Left forelimb (tissue), 1 donor: ENCODE results near the gene IPO4.

Source experiments
- DNase-seq: peaks from one replicate; pipeline ENCODE4 v3.0.0-alpha.2; 2018; ENCODE audit warnings: low spot score

Gene IPO4

DNA sequence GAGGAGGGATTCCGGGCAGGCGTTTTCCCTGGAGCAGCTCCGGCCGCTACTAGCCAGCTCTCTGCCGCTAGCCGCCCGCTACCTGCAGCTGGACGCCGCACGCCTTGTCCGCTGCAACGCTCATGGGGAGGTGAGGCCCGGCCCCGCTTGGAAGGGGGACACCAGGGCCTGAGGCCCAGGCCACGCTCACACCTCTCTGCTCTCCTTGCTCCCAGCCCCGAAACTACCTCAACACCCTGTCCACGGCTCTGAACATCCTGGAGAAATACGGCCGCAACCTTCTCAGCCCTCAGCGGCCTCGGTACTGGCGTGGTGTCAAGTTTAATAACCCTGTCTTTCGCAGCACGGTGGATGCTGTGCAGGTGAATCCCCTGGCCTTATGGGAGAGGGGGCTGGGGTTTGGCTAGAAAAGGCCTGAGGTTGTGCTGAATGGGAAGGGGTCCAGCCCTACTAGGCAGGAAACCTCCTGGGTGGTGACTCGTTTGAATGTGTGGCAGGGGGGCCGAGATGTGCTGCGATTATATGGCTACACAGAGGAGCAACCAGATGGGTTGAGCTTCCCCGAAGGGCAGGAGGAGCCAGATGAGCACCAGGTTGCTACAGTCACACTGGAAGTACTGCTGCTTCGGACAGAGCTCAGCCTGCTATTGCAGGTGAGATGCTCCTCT is 40.7 kb downstream of the IPO4 start:
- no peak for DNase-seq

DNA sequence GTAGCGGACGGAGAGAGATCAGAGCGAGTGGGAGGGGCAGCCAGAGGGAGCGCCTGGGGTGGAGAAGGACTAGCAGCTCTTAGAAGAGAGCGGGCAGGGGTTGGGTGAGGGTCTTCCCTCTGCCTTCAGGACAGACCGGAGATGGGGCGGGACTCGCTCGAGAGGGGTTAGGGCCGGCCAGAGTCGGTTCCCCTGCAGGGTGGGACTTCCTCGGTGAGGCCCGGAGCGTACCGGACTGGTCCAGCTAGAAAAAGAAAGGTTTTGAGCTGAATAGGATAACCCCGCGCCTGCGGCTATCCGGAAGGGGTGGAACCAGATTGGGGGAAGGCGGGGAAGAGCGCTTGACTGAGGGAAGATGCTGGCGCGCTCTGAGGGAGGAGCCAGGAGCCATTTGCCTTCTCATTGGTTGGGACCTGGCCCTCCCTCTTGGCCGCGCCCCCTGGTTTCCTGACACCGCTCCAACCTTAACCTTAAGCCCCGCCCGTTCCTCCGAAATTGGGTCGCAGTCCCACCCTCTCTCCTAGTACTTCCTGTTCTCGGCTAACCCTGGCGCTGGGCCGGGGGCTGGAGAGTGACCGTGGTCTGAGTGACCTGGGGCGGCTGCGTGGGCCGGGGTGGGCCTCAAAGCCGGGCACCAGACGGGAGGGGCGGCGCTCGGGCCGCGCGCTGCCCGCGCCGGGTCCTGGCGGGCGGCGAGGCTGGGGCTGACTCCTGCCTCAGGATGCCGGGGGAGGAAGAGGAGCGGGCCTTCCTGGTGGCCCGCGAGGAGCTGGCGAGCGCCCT is 41.4 kb downstream of the IPO4 start, which contains the start of gene RNF31:
RNF31 (plus strand) TSS at position 521 of the 783 bp plus-strand sequence; CDS start at position 722, 201 bp downstream.
- peak; percentile 98 for DNase-seq

DNA sequence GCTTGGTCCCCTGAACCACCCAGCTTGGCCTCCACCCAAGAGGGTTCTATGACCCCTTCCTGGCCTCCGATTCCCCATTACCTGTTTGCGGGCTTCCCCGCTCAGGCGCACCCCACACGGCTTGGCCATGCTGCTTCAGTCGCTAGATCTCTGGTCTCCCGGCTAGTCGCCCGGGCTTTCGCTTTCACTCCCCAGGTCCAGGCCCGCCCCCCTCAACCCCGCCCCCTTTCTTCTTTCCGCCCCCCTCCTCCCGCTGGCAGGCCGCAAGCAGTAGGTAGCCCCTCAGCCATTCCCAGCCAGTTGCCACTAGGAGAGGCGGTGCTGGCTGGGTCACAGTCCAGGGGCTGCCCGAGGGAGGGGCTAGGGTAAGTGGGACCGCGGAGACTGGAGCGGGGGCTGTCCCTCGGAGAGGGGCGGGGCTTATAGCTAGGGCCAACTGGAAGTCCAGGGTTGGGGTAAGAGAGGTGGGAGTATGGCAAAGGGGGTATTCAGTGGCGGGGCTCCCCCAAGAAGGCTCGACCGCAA is 42.1 kb downstream of the IPO4 start, which contains the start of gene PSME2:
PSME2 (minus strand) TSS at position 158 of the 525 bp plus-strand sequence; CDS start at position 129, 29 bp downstream.
- DNase-seq = peak; percentile 94

DNA sequence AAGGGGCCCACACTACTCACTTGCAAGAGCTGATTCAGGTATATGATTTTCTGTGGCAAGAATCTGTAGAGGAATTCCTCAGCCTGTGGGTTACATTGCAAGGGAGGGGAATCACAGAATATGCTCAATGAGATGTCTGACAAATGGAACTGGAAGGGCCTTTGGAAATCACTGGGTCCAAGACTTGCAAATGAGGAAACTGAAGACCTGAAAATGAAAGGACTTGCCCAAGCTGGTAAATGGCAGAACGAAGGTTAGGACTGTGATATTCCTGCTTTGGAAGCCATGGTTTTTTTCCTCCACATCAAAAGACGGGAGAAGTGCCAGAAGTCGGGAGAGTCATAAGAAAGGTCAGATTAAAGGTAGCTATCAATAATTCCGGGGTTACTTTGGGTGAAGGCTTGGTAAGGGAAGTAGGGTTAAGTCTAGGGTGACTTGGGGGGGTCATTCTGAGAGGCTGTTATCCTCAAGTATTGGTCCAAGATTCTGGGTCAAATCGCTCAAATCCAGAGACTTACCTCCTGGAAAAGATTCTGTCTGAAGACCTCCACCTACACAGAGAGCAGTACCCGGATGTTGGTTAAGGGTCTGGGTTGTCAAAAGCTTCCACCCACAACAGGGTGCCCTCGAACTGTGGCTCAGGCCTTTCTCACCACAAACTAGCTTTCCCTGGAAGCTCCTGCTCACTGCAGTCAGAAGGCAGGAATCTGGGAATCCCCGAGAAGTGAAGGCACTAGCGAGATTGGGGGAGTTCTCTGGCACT is 42.7 kb downstream of the IPO4 start:
- DNase-seq = no peak

DNA sequence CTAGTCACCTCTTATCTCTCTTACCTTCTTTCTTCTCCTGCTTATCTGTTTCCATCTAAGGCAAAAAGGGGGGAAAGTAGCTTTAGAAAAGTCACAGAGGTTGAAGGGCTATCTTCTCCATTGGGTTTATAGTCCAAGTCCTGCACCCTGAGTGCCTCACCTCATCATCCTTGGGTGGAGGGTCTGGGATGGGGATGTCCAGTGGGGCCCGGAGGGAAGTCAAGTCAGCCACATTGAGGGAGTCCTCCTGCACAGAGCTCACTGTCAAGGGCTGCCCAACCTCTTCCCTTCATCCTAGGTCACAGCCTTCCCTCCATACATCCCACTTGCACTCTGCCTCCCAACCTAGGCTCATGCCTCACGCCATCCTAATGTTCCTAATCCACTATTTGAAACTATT is 43.4 kb downstream of the IPO4 start:
- no peak for DNase-seq

DNA sequence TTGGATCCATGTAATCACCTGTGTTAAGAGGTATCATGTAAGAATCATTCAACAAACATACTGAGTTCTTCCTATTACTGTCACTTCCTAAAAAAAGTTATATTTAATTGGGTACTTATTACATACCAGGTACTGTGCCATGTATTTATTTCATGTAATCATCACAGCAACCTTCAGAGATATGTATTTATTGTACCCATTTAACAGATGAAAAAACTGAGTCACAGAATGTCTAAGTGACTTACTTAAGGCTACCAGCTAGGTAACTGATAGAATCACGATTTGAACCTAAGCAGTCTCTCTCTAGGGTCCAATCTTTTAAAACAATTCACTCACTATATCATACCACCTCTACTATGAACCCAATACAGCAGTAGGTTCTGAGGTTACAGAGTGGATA is 44.2 kb downstream of the IPO4 start:
- DNase-seq = no peak

DNA sequence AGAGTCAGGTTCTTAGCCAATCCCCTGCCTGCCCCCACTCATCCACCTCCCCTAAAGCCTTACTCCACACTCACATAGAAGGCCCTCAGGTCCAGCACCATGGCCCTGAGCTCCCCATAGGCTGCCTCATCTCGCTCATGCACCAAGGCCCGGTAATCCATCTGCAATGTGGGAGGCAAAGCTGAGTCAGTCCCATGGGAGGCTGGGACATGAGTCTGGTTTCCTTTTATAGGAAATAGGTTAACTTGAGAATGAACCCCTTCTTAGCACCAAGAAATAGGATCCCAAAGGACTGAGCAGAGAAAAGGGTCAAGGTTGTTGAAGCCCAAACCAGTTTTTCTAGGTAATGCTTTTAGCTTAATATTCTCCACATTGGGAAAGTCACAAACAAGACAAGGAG is 45.1 kb downstream of the IPO4 start:
- DNase-seq = no peak

DNA sequence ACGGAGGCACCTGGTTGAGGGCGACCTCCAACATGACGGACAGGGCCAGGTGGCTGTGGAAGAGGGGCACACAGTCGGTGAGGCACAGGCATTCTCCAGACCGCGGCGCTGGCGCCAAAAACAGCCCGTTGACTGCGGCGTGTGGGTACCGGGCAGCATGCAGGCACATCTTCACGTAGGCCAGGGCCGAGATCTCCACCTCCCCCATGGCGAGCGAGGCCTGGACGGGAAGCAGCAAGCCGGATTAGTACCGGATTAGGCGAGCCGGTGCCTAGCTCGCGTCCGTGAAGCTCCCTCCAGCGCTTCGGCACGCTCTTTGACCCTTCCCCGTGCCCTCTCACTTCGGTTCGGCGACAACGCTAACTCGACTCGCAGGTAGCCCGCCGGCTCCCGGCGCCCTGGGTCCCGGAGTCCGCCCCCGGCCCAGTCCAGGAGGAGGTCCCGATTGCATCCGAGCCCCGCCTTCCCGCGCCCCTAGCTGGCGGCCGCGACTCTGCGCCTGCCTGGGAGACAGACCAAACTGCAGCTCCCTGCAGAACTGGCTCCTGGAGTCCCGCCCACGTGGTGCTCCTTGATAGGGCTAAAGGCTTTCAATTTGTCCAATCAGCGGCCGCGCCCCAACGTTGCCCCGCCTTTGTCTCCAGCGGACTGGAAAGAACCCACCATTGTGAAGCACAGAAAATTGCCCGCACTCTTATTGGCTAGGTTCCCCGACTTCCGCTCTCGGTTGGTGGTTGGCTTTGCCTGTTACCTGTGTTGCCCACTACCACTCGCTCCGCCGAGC is 47.3 kb downstream of the IPO4 start, which contains the start of gene EMC9:
EMC9 (minus strand) TSS at position 495 of the 784 bp plus-strand sequence; CDS start at position 208, 287 bp downstream.
- peak; percentile 100 for DNase-seq

DNA sequence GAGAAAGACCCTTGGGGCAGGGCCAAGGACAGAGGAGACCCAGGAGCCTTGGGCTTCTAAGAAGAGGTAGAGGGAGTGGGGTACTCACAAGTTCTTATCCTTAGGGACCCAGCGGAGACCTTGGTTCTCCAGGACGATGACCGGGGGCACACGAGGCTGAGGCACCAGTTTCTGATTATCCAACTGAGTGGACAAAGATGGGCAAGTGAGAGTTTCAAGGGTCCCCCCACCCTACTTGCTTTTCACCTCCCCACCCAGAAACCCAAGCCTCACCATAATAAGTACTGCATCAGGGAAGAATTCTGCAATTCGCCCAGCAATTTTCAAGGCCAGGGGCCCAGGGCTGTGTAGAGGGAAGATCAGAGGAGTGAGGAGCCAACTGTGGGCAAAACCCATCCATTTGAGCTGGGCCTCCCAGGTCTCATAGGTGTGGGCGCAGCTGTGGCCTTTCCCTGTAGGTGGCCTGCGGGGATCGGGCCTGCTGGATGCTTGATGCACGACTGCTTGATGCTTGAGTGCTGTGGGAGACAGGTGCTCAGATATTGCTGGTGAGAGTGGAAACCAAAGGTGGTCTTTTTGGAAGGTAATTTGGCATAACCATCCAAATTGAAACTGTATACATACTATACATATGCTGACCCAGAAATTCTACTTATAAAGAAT is 49.2 kb downstream of the IPO4 start:
- DNase-seq = no peak

DNA sequence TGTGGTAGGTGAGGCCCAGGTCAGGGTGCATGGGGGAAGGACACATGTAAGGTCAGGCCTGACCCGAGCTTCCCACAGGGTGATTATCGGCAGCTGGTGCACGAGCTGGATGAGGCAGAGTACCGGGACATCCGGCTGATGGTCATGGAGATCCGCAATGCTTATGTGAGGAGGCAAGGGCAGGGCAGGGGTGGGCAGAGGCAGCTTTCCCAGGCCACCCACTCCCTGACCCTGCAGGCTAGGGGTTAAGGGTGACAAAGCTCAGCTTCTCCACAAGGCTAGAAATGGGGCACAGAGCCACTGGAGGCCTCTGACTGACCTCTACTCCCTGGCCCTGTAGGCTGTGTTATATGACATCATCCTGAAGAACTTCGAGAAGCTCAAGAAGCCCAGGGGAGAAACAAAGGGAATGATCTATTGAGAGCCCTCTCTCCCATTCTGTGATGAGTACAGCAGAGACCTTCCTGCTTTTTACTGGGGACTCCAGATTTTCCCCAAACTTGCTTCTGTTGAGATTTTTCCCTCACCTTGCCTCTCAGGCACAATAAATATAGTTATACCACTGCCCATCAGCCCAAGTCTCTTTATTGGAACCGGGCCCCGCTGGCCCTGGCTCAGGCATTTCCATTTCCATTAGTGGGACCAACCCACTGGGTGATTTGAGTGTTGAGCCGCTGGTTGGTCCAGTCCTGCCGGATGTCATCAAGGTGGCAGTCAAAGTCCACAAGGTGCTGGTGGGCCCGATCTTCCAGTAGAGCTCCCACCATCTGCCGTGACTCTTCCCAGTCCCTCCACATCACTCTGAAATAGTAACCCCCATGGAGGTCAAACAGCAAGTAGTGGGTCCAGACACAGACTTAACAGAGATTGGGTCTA is 50.0 kb downstream of the IPO4 start:
- no peak for DNase-seq

DNA sequence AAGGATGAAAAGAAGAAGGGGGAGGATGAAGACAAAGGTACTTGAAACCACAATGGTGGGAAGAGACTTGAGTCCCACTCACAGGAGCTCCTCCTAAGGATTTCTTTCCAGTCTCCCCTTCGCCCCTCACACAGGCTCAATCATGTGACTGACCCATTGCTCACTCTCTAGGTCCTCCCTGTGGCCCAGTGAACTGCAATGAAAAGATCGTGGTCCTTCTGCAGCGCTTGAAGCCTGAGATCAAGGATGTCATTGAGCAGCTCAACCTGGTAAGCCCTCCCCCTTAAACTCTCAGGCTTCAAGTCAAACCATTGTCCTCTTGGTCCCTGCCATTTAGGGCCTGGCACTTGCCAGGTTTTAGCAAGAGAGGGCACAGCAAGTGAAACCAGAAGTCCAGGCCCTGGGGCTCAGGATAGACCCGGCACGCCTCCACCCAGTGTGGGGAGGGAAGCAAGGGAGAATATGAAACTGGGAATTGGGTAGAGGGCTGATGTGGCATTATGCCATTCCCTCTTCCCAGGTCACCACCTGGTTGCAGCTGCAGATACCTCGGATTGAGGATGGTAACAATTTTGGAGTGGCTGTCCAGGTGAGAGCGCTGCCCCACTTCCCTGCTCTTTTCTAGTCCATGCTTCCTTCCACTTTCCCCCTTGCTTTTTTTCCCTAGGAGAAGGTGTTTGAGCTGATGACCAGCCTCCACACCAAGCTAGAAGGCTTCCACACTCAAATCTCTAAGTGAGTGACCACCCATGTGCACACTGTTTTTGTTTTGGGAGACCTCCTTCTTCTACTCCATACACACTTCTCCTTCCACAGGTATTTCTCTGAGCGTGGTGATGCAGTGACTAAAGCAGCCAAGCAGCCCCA is 50.9 kb downstream of the IPO4 start:
- no peak for DNase-seq

DNA sequence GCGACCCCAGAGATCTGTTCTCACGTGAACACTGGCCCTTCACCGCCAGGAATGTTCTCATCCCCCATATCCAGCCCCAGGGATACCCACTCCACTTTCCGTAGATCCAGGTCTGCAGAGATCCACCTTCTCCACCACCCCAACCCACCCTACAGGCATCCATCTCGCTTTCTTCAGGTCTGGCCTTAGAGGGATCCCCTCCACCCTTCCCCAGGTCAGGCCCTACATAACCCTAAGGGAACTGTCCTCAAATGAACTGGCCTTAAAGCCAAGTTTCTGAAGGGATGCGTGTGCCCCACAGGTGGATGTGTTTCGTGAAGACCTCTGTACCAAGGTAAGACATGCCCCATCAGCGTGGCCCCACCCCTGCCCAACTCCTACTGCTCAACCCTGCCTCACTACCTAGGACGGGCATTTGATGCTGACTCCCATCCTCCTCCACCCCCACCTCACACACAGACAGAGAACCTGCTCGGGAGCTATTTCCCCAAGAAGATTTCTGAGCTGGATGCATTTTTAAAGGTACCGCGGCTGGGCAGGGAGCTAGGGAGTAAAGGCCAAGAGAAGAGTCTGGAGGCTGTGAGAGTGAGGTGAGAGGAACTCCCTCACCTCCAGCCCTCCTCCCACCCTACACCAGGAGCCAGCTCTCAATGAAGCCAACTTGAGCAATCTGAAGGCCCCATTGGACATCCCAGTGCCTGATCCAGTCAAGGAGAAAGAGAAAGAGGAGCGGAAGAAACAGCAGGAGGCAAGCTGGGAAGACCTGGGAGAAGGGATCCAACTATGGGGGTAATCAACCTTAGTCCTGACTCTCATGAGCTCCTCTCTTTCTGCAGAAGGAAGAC is 51.7 kb downstream of the IPO4 start:
- no peak for DNase-seq

DNA sequence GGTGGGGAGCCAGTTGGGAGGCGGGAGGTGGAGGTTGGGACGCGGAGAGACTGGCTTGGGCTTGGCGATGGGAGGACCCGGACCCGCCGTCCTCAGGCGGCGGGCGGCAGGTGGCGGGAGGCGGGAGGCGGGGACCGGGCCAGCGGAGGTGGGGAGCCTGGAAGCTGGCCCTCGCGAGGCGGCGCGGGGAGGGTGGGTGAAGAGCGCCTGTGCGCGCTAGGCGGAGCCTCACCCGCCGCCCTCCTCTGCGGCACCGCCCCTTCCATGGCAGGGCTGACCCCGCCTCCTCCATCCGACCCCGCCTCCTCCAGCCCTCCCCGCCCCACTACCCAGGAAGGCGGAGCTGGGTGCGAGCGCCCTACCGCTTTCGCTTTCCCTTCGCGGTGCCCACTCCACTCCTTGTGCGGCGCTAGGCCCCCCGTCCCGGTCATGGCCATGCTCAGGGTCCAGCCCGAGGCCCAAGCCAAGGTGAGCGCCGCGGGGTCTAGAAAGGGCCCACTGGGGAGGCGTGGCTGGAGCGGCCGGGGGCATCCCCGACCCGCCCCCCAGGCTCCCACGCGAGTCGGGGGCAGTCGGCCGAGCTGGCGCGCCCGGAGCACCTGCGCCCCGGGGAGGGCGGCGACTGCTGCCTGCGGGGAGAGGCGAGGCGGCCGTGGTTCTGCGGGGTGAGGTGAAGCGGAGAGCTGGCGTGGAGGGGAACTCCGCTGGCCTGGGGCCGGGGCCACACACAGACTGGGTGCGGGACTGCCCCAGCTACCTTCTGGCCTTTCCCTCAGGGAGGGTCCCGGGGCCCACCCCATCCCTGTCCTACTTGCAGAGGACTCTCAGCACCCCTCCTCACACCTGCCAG is 52.6 kb downstream of the IPO4 start, which contains the start of gene PSME1:
PSME1 (plus strand) TSS at position 361 of the 850 bp plus-strand sequence; CDS start at position 430, 69 bp downstream.
- DNase-seq = peak; percentile 93

DNA sequence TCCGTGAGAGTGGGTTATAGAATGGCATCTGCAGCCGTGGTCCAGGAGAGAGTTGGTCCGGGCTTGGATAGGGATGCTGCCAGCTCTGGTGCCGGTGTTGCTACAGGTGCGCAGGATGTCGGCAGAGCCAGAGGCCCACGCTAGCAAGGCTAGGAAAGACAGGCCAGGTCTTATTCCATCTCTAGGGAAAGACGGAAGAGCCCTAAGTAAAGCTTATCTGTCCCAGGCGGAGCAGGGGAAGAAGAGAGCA is 53.1 kb downstream of the IPO4 start:
- DNase-seq = no peak

DNA sequence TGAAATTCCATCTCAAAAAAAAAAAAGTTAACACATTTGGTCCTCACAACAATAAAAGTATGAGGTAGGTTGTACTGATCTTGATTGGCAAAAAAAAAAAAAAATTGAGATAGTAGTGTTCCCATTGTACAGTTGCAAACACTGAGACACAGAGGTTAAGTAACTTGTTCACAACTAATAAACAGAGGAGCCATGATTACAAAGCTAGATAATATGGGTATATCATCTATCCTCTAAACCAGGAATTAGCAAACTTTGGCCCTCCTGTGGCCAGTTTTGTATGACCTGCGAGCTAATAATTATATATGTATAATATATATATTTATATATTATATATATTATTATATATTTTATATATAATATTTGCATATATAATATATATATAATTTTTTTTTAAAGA is 54.9 kb downstream of the IPO4 start:
- DNase-seq = no peak

DNA sequence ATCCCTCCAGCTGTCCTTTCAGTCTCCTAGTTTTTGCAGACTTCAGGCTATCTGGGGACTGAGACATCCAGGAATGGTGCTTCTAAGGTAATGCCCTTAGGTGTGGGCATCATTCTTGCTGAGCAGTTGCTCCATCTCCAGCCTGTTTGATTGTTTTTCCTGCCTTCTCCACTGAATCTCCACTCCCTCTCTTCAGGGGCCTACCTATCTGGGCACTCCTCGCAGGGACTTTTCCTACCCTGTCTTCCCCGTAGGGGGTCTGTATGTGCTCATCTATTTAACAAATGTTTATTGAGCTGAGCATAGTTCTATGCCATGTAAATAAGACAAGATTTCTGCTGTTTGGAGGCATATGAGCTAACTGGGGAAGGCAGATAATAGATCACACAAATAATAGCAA is 55.6 kb downstream of the IPO4 start:
- DNase-seq = no peak

DNA sequence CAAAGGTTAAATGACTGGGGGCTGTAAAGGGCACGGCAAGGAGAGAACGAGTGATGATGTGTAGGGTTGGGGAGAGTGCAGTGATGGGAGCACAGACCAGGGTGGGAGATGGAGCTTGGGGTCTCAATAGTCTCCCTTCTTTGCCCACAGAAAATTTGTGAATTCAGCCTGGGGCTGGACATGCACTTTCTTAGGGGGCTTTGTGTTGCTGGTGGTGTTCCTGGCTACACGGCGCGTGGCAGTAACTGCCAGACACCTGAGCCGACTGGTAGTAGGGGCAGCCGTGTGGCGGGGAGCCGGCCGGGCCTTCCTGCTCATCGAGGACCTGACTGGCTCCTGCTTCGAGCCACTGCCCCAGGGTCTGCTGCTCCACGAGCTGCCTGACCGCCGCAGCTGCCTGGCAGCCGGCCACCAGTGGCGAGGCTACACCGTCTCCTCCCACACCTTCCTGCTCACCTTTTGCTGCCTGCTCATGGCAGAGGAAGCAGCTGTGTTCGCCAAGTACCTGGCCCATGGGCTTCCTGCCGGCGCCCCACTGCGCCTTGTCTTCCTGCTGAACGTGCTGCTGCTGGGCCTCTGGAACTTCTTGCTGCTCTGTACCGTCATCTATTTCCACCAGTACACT is 56.4 kb downstream of the IPO4 start:
- no peak for DNase-seq
